K562 (cell line): ENCODE results near the gene IRAK4. TPM values are rescaled to one million over a fixed set of nuclear protein-coding genes. Genes with fewer than 3 reads are reported as not detected.
A peak's percentile ranks its signal among the peaks of the same experiment; 100 is the strongest.

Source experiments
- ATAC-seq: fragments of 200-7000 bp; cut with Tn5 transposase; 3 replicates; pipeline ENCODE4 v1.9.1; 2020; ENCODE audit warnings: moderate library complexity
- BruUV-seq: library from RNA; stranded (reverse); fragments of 400-500 nt; replicated peaks from 2 replicates; lab custom pipeline; 2021; lab: Mats Ljungman, UMichigan
- CTCF ChIA-PET: fragments of 300-600 bp; formaldehyde crosslinking; extraction: SDS; loops from one replicate; lab custom pipeline; 2021; ENCODE audit warnings: low intra/inter-chr PET ratio; lab: Yijun Ruan, JAX
- POLR2A ChIA-PET: fragments of 300-600, 350-650 bp; sonication (Branson Sonifier 250); formaldehyde crosslinking; extraction: SDS; loops from one replicate; lab custom pipeline; 2021; ENCODE audit warnings: antibody characterized with exemption, inconsistent platforms; lab: Yijun Ruan, JAX
- DNase-seq, 4 experiments: peaks; one replicate each; pipeline versions ENCODE4 v3.0.0 to v3.0.0-alpha.2; 2011 to 2018; ENCODE audit warnings: low spot score in 3 of 4, mixed read lengths in 3 of 4; ENCODE audit errors: extremely low read depth in 1 of 4
- FAIRE-seq: peaks from 2 replicates; lab custom pipeline; 2011; peaks lifted over from hg19 to GRCh38; lab: Jason Lieb, UNC
- H2AFZ ChIP-seq: 2 replicates; pipeline ENCODE4 v1.6.0; 2011; ENCODE audit warnings: low read depth, low read length, control low read depth, inconsistent platforms
- H3K27ac ChIP-seq: fragments of 200-600 bp; 3 replicates; pipeline ENCODE4 v1.8.0; 2011; ENCODE audit warnings: low read depth, mild to moderate bottlenecking, control low read depth, inconsistent platforms, low read length, moderate library complexity, mixed read lengths; ENCODE audit errors: extremely low read depth
- H3K27me3 ChIP-seq, 2 experiments: fragments of 300-600 bp in 1 of 2; 2 replicates in 1 of 2; 3 replicates in 1 of 2; pipeline versions ENCODE4 v1.6.0 to v1.8.0; 2011; ENCODE audit warnings: inconsistent platforms in 2 of 2, low read length in 2 of 2, mild to moderate bottlenecking in 1 of 2, mixed read lengths in 1 of 2, moderate library complexity in 1 of 2; ENCODE audit not compliant: control insufficient read depth in 2 of 2, insufficient read depth in 2 of 2
- H3K36me3 ChIP-seq: fragments of 300-600 bp; 3 replicates; pipeline ENCODE4 v1.8.0; 2011; ENCODE audit warnings: mild to moderate bottlenecking, low read length, inconsistent platforms; ENCODE audit not compliant: control insufficient read depth, insufficient read depth
- H3K4me1 ChIP-seq, 2 experiments: fragments of 200-600 bp in 1 of 2; replicated peaks in 1 of 2; 2 replicates in 1 of 2; 3 replicates in 1 of 2; pipeline versions ENCODE4 v1.5.1 to v1.8.0; 2011; ENCODE audit warnings: inconsistent platforms in 2 of 2, low read length in 2 of 2, mild to moderate bottlenecking in 1 of 2, mixed read lengths in 1 of 2, moderate library complexity in 1 of 2; ENCODE audit not compliant: control insufficient read depth in 2 of 2, insufficient read depth in 2 of 2
- H3K4me2 ChIP-seq: 2 replicates; pipeline ENCODE4 v1.6.1; 2011; ENCODE audit warnings: low read length, control low read depth, inconsistent platforms, mixed read lengths; ENCODE audit not compliant: insufficient read depth
- H3K4me3 ChIP-seq: fragments of 200-600 bp; sonication (generic), shearing (Covaris generic); 2 replicates; pipeline ENCODE4 v1.5.1; 2016; ENCODE audit warnings: control low read depth, inconsistent platforms
- H3K79me2 ChIP-seq: fragments of 200-600 bp; 3 replicates; pipeline ENCODE4 v1.8.0; 2011; ENCODE audit warnings: low read length, inconsistent platforms; ENCODE audit not compliant: control insufficient read depth, insufficient read depth
- H3K9ac ChIP-seq, 2 experiments: 2 replicates each; pipeline versions ENCODE4 v1.6.0 to v1.6.1; 2011; ENCODE audit warnings: low read depth in 2 of 2, low read length in 2 of 2, control low read depth in 1 of 2, inconsistent platforms in 1 of 2, mild to moderate bottlenecking in 1 of 2, mixed read lengths in 1 of 2; ENCODE audit not compliant: insufficient read depth in 1 of 2
- H3K9me1 ChIP-seq: one replicate; pipeline ENCODE4 v1.6.0; 2011; ENCODE audit warnings: inconsistent platforms, mild to moderate bottlenecking, low read length, moderate library complexity; ENCODE audit not compliant: control insufficient read depth, insufficient read depth
- H3K9me3 ChIP-seq: replicated peaks from 2 replicates; pipeline ENCODE4 v1.5.1; 2011; ENCODE audit warnings: low read depth, low read length, inconsistent platforms; ENCODE audit not compliant: control insufficient read depth, insufficient read depth
- H4K20me1 ChIP-seq: replicated peaks from 2 replicates; pipeline ENCODE4 v1.6.1; 2011; ENCODE audit warnings: low read length, inconsistent platforms, mixed read lengths; ENCODE audit not compliant: control insufficient read depth, insufficient read depth
- CEBPB ChIP-seq: fragments of 450-650 bp; IDR thresholded peaks from 2 replicates; pipeline ENCODE4 v1.6.1; 2016; ENCODE audit warnings: missing genetic modification characterization, missing compliant biosample characterization
- CREB3L1 ChIP-seq: fragments of 450-650 bp; IDR thresholded peaks from 2 replicates; pipeline ENCODE4 v1.6.1; 2014; ENCODE audit warnings: low read depth, mild to moderate bottlenecking, moderate library complexity, borderline replicate concordance
- ERF ChIP-seq: fragments of 450-650 bp; formaldehyde crosslinking; IDR thresholded peaks from 2 replicates; pipeline ENCODE4 v1.4.0; 2020; ENCODE audit warnings: mild to moderate bottlenecking, mixed read lengths
- HSF4 ChIP-seq: fragments of 250-450 bp; sonication (Bioruptor Pico); IDR thresholded peaks from 2 replicates; pipeline ENCODE4 v2.1.2; 2022; ENCODE audit warnings: mild to moderate bottlenecking, moderate library complexity, borderline replicate concordance
- ILF3 ChIP-seq: fragments of 450-650 bp; IDR thresholded peaks from 2 replicates; pipeline ENCODE4 v1.6.1; 2018; ENCODE audit warnings: antibody characterized with exemption, mild to moderate bottlenecking, moderate library complexity, borderline replicate concordance
- KDM2B ChIP-seq: fragments of 250-450 bp; sonication (Bioruptor Pico); IDR thresholded peaks from 2 replicates; pipeline ENCODE4 v1.8.0; 2021; ENCODE audit warnings: mild to moderate bottlenecking, moderate library complexity
- KDM4B ChIP-seq, 2 experiments: fragments of 450-650 bp in 1 of 2; sonication (generic) in 1 of 2; IDR thresholded peaks; 2 replicates each; pipeline ENCODE4 v1.6.1; 2016 to 2017; ENCODE audit warnings: borderline replicate concordance in 2 of 2, antibody characterized with exemption in 1 of 2, low read depth in 1 of 2, mild to moderate bottlenecking in 1 of 2
- NR3C1 ChIP-seq: sonication (generic); formaldehyde crosslinking; IDR thresholded peaks from 2 replicates; pipeline ENCODE4 v1.8.1; 2022; ENCODE audit warnings: missing genetic modification reagents
- SMAD4 ChIP-seq: fragments of 250-450 bp; sonication (Bioruptor Pico); conservative IDR thresholded peaks from 2 replicates; pipeline ENCODE4 v1.8.0; 2021; ENCODE audit warnings: inconsistent platforms, mild to moderate bottlenecking, moderate library complexity
- TOE1 ChIP-seq, 2 experiments: fragments of 450-650 bp in 1 of 2; sonication (generic) in 1 of 2; formaldehyde crosslinking in 1 of 2; IDR thresholded peaks; 2 replicates each; pipeline versions ENCODE4 v1.7.1 to v1.8.0; 2016 to 2022; ENCODE audit warnings: borderline replicate concordance in 2 of 2, mild to moderate bottlenecking in 2 of 2, antibody characterized with exemption in 1 of 2, inconsistent platforms in 1 of 2, low read depth in 1 of 2, missing genetic modification reagents in 1 of 2, moderate library complexity in 1 of 2
- XRCC5 ChIP-seq: fragments of 200-400 bp; formaldehyde crosslinking; IDR thresholded peaks from 2 replicates; pipeline ENCODE4 v1.6.1; 2017; ENCODE audit warnings: low read depth, mild to moderate bottlenecking, low read length
- ZNF12 ChIP-seq: sonication (generic); formaldehyde crosslinking; IDR thresholded peaks from 2 replicates; pipeline ENCODE4 v1.4.0; 2020; ENCODE audit warnings: mild to moderate bottlenecking, missing genetic modification reagents
- ZNF449 ChIP-seq: fragments of 250-450 bp; sonication (Bioruptor Pico); IDR thresholded peaks from 2 replicates; pipeline ENCODE4 v1.8.0; 2022; ENCODE audit warnings: moderate library complexity, mild to moderate bottlenecking, inconsistent platforms
- WGBS: fragments of 100-300 bp; shearing (Covaris generic); methylation state at CpG from one replicate; pipeline ENCODE4 v1.1.6; 2016; ENCODE audit warnings: low coverage, mixed read lengths; ENCODE audit not compliant: insufficient coverage; ENCODE audit errors: missing lambda C conversion rate; 5-methylcytosine and 5-hydroxymethylcytosine counted together
- in situ Hi-C: fragments of 300-500 bp; cut with MboI; formaldehyde crosslinking; loops from 4 replicates; pipeline ENCODE4 v1.15.0; 2018; ENCODE audit warnings: inconsistent platforms, mixed read lengths
- intact Hi-C: fragments of 100-400 bp; cut with micrococcal nuclease; formaldehyde crosslinking; loops from 2 replicates; pipeline ENCODE4 v1.14.2; 2022
- polyA plus RNA-seq, 8 experiments: library from polyadenylated mRNA; depleted of rRNA in 4 of 8; stranded (reverse) in 5 of 8; unstranded in 3 of 8; fragments of >200 nt; fragmentation: Nextera tagmentation in 2 of 8; fragmentation: Illumina TruSeq in 1 of 8; extraction: Ambion mirVana in 2 of 8; extraction: Trizol in 1 of 8; gene quantifications; 2 replicates each; pipeline versions ENCODE4 v1.2.1 to v1.2.3, GENCODE V29; 2011 to 2014; ENCODE audit warnings: inconsistent platforms in 1 of 8, missing spikeins in 1 of 8
- total RNA-seq, 7 experiments: library from RNA; depleted of rRNA in 6 of 7; stranded (reverse); fragments of >200 nt in 6 of 7; fragmentation: Illumina TruSeq in 2 of 7; extraction: Trizol in 2 of 7; gene quantifications; 2 replicates each; pipeline versions ENCODE4 v1.2.1 to v1.2.3, GENCODE V29; 2011 to 2021; ENCODE audit warnings: low replicate concordance in 1 of 7
- TF ChIP-seq, protein P1 (sequence below), 2 experiments: IDR thresholded peaks; 2 replicates each; pipeline ENCODE4 v1.6.1; 2012; ENCODE audit warnings: improper control_type of control experiment in 2 of 2, low read depth in 2 of 2, low read length in 2 of 2, borderline replicate concordance in 1 of 2

Gene IRAK4
- total and polyA plus RNA-seq, 9 of the 15 experiments (the other 6 are each of a cell fraction or from before 2014, with no cell fraction given) = 10.8 to 34.5 (median 16.0) TPM

DNA sequence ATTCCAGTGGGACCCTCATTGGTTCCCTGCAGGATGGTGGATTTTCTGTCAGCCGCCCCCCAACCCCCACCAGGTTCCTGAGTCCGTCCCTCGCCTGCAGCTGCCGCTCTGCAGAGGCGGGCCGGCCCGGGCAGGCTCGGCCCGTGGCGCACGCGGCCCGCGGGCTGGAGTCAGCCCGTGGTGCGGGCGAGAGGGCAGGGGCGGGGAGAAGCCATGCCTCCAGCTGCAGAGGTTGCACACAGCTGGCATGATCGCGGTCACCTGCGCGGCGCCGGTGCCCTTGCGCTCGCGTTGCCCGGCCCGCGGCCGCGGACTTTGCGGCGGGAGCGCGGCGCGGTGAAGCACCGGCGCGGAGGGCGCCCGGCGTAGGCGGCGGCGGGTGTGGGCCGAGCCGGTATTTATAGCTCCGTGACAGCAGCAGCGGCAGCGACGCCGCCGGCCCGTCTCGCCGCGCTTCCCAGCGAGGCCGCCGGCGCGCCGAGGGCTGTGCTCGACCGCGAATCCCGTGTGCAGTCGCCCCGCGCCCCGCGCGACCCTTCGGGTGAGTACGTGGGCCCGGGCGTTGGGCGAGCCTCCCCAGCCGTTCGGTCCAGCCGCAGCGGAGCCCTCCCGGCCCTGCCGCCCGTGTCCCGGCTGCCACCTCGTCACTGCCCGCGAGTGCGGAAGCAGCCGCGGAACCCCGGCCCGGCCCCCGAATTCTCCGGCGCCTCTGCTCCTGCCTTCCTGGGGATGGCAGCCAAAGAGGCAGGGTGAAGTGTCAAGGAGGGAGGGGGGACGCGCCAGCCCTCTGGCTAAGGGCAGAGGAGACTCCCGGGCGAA lies 77.1 kb downstream of the IRAK4 start, which contains the start of gene TMEM117:
Gene TMEM117, plus strand, starts transcription at position 426 of the 819 bp plus-strand sequence.
- BruUV-seq = no TSS peak
- H3K9me3 ChIP-seq = no peaks in the 10 kb centered on the region
- peak within 1 kb of the TSS; percentile 75 to 93 for H3K9ac ChIP-seq
- H3K4me1 ChIP-seq = peaks cover 0 to 14% of the 10 kb centered on the region in 2 experiments; a peak in 3 of 5 replicates
- intact Hi-C loops (no loop called here), in situ Hi-C loops (no loop called here)
- peak within 1 kb of the TSS; percentile 84 for H2AFZ ChIP-seq
- ChIA-PET CTCF (no interaction called here), POLR2A (interaction anchor here (0.6 to 2.1 kb wide), 4 partner anchors 8 to 1114 kb away, joined by 3 to 8 read pairs (median 4); no protein-coding TSS in a partner anchor)
- peaks cover 0 to 3% of the 10 kb centered on the region in 2 experiments; a peak in 3 of 5 replicates for H3K27me3 ChIP-seq
- FAIRE-seq = no peak
- no peaks in the 10 kb centered on the region for H3K36me3 ChIP-seq
- no peaks in the 10 kb centered on the region for H3K9me1 ChIP-seq
- WGBS = 1% methylated on average over 54 of the region's 103 CpGs
- peak; percentile 53 to 65 (median 58) for DNase-seq
- peak within 1 kb of the TSS; percentile 67; the same call in 2 of the 3 replicates for H3K27ac ChIP-seq
- no peaks in the 10 kb centered on the region for H3K79me2 ChIP-seq
- peak within 1 kb of the TSS; percentile 69 for H3K4me2 ChIP-seq
- peak; percentile 89 for ATAC-seq
- H4K20me1 ChIP-seq = no peaks in the 10 kb centered on the region
- H3K4me3 ChIP-seq = peak within 1 kb of the TSS; percentile 62
- no peak for TF ChIP-seq CEBPB (tag)
- no peak for TF ChIP-seq ZNF449 (CRISPR knock-in tag)
- peak; percentile 11; the same call in 1 of the 2 replicates for TF ChIP-seq ILF3
- no peak for TF ChIP-seq TOE1 (IDR thresholded peaks at IDR 0.05; ENCODE audit: borderline replicate concordance)
- no peak for TF ChIP-seq TOE1 (CRISPR knock-in tag; IDR thresholded peaks at IDR 0.05; ENCODE audit: borderline replicate concordance, low read depth)
- TF ChIP-seq KDM4B (IDR thresholded peaks at IDR 0.05; ENCODE audit: borderline replicate concordance in 2 of 2, low read depth in 1 of 2) = no peak
- TF ChIP-seq CREB3L1 = peak; percentile 74; the same call in 1 of the 2 replicates
- TF ChIP-seq XRCC5 = no peak
- TF ChIP-seq HSF4 (CRISPR knock-in tag) = no peak
- 0 out of 2 replicates have a peak, but pooled peaks have one; percentile 10 for TF ChIP-seq ERF (CRISPR knock-in tag)
- TF ChIP-seq KDM2B (CRISPR knock-in tag) = no peak; the same call in 1 of the 2 replicates
- TF ChIP-seq ZNF12 (CRISPR knock-in tag) = no peak
- TF ChIP-seq NR3C1 (CRISPR knock-in tag) = no peak
- peak; percentile 92 for TF ChIP-seq SMAD4 (CRISPR knock-in tag)
- TF ChIP-seq, protein P1, sequence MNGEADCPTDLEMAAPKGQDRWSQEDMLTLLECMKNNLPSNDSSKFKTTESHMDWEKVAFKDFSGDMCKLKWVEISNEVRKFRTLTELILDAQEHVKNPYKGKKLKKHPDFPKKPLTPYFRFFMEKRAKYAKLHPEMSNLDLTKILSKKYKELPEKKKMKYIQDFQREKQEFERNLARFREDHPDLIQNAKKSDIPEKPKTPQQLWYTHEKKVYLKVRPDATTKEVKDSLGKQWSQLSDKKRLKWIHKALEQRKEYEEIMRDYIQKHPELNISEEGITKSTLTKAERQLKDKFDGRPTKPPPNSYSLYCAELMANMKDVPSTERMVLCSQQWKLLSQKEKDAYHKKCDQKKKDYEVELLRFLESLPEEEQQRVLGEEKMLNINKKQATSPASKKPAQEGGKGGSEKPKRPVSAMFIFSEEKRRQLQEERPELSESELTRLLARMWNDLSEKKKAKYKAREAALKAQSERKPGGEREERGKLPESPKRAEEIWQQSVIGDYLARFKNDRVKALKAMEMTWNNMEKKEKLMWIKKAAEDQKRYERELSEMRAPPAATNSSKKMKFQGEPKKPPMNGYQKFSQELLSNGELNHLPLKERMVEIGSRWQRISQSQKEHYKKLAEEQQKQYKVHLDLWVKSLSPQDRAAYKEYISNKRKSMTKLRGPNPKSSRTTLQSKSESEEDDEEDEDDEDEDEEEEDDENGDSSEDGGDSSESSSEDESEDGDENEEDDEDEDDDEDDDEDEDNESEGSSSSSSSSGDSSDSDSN (IDR thresholded peaks at IDR 0.05; ENCODE audit: borderline replicate concordance in 1 of 2, low read depth in 2 of 2, low read length in 2 of 2) = peak in 1 of 2 experiments; percentile 87; a peak in 3 of 4 replicates
